Right renal pelvis (tissue), 4 donors: ENCODE data around the gene GNAS-AS1. TPM values are rescaled to one million over a fixed set of nuclear protein-coding genes. Genes with fewer than 3 reads are reported as not detected.

Experiments used
- DNase-seq, 4 donors: peaks; one replicate each; pipeline ENCODE4 v3.0.0-alpha.2; 2013; ENCODE audit warnings: low read depth in 4 of 4, low spot score in 3 of 4, missing footprints in 1 of 4
- polyA plus RNA-seq, 4 donors: library from polyadenylated mRNA; unstranded; fragments of 120-200 nt; gene quantifications; one replicate each; pipeline ENCODE4 v1.2.1, GENCODE V29; 2013; ENCODE audit not compliant: insufficient read length in 4 of 4

The GNAS-AS1 gene
- polyA plus RNA-seq, 4 donors: 0.63 to 1.3 (median 1.00) TPM

DNA sequence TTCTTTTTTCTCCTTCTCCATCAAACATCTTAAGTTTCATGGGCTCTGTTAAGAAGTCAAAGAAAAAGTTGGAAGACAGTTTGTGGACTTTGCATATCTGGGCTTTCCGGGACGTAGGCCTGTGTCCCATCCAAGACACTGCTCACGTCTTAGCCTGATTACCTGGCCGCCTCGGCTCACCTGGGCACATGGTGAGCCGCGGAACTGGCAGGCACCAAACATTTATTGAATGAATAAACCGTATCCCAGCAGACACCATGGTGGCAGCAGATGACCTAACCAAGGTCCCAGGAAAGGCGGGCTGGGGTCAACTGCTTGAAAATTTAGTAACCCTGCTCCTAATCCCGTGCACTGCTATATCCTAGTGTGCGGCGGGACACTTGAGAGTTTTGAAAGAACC, 37.4 kb upstream of the GNAS-AS1 start:
- DNase-seq: no peak

DNA sequence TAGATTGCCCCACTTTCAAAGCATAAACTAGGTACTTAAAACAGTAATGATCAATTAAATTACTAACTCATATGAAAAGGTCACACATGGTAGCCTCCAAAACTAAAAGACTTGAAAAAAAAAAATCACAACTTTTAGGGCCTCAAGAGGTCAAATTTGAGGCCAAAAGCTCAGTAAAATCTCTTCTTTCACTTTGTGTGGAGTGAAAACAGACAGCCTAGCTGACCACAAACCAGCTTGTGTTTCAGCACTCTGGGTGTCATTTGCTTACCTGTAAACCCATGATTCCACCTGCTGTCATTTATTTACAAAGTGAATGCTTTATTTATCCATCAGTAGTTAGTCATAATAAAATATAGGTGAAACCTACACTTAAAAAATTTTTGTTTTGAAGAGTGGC, 35.8 kb upstream of the GNAS-AS1 start:
- no peak for DNase-seq

DNA sequence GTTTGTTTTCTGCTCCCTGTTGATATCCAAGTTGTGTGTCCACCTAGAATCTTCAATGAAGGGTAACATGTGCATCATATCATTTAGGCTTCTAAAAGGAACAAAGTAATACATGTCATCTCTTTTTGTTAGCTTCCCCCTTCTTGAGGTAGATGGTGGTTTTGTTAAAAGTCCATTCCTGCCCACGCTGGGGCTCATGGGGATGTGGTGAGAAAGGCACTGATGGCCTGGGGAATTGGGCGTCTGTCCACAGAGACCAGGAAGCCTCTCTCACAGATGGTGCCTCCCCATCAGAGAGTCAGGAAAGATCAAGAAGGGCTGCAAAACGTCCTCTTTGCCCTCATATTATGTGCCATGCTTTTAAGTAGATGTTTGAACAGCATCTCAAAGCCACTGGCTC, 34.3 kb upstream of the GNAS-AS1 start:
- no peak for DNase-seq

DNA sequence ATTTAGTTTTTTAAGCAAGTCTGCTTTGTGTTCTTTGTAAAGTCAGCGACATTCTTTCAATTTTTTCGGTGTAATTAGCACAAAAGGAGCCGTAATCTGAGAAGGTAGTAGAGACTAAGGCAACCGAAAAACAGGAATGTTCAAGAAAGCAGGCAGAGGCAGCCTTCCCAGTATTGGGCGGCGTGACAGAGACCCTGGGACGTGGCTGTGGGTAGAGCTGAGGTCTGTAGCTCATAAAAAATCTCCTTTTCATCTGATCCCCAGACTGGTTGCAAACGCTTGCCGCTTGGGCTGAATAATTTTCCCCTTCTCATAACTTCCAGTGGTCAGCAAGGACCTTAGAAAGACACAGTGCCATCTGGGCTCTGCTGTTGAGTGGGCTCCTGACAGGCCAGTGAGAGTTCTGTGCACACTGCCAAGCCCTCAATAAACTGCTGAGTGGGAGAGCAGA, 32.6 kb upstream of the GNAS-AS1 start:
- DNase-seq: no peak

DNA sequence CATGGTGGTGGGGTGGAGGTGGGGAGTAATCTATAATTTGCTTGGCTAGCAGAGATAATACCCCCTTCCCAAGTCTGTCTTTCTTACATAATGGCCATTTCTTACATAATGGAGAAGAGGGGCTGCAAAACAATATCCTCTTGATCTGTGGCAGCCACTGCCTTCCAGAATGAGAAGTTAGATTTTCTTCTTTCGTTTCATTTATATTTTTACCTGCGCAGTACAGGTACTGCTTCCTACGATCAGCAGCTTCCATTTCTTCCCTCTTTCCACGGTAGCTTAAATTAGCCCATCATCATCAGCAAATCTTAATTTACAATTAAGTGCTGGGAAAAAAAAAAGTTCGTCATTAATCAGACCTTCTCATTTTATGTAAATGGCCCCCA, 32.0 kb upstream of the GNAS-AS1 start:
- DNase-seq: no peak

DNA sequence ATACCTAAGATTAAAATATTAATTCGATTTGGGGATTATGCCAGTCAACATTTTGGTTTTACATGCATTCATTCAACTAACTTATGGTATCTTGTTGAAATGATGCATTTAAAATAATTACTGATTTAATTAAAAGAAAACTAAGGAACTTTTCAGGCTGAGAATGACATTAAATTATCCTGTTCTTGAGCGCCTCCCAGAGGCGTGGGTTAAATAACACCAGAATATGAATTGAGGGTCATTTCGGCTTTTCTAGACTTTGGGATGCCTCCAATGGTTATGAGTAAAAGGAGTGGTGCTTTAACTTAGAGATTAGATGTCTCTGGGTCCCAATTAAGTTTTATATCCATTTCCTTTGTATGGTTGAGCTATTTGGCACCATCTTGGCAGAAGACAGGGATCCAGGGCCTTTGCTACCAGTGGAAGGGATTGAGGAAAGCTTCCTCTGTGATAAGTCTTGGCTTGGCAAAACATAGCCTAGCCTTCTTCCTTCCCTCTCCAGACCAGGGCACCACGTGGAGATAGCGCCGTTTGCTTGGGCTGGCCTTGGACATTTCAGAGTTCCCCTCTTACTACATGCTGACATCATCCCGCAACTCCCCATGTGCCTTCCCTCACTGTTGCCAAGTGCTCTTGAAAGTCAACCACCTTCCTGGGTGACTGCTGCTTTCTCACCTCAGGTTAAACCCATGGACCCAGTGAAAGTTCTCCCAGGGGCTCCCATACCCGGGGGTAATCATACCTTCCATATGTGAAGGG, 30.5 kb upstream of the GNAS-AS1 start:
- no peak for DNase-seq

DNA sequence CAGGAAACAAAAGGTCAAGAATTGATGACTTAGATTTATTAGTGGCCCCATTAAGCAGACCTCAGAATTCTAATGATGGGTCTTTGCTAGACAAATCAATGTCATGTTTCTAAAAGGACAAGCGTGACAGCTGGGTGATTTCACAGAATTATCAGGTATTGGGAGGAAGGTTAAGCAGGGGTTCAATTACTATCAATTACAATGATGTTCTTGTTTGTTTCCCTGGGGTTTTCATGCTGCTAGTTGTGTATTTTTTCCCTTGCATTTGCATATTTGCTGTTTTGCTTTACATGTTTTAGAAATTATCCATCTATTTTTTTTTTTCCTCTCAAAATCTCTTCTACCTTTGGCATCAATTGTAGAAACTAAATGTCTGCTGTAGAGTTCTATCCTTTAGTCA, 29.7 kb upstream of the GNAS-AS1 start:
- no peak for DNase-seq

DNA sequence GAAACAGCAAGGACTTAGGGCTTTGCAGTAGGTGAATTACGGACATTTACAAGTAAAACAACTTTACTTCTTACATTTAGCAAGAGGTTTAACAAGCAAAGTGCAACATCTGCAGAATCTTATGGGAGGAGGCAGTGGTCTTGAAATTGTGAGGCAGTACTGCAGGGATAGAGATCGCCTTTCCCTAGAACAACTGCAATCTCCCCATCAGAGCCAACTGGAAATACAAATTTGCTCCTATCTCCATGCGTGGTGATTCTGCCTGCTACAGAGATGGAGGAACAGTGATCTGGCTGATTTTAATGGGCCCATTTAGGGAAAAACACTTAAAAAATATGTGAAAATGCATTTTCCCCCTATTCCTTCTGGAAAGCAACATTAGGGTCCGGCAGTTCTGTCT, 27.7 kb upstream of the GNAS-AS1 start:
- no peak for DNase-seq

DNA sequence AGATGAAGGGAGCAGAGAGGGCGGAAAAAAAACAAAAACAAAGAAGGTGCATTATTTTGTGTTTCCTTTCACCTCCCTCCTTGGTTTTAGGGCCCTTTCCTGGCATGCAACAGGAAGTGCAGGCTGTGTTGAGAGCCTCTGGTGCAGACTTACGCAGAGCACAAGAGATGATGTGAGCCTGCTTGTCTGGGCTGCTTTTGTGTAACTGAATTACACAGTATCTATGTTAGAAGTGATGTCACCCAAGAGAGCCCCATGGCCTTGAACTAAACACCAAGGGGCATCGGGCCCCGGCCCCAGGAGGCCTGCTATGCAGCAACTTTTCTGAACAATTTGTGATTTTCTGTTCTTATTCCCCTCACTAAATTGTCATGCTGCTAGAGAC, 27.3 kb upstream of the GNAS-AS1 start:
- no peak for DNase-seq

DNA sequence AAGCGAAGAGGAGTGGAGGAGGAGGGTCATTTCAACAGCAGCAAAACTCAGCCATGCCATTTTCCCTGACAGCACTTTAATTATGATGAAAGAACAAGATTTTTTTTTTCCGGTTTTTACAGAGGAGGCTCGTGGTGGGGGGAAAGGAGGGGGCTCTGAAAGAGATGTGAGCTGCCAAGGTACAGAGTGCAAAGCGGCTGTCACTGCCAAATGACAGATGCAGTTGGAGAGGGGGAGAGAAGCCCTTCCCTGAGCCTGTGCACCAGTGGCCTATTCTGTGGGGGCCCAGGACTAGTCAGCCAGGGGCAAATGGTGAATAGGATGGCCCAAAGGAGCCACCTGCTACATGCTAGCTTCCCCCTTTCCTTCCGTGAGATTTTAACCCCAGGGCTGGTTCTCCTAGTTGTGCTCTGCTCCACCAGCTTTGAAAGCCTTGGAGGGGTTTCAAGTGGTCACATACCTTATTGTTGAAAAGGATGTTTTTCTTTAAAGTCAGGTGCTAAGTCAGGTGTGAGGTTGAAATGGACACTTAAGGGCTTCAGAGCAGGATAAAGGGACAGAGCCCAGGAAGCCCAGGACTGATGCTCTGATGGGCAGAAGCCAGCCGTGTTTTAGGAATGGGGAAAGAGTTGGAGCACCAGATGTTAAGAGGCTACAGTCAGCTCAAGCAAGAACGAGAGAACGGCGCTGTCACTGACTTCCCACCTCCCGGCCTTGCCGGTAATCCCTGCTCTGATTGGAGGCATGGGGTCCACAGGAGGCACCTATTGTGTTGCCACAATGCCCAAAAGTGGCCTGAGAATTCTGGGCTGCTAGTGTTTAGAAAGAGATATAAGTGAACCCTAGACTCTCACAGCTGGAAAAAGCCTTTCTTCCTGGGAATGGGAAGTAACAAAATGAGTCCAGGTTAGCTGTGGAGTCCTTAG, 26.6 kb upstream of the GNAS-AS1 start:
- no peak for DNase-seq

DNA sequence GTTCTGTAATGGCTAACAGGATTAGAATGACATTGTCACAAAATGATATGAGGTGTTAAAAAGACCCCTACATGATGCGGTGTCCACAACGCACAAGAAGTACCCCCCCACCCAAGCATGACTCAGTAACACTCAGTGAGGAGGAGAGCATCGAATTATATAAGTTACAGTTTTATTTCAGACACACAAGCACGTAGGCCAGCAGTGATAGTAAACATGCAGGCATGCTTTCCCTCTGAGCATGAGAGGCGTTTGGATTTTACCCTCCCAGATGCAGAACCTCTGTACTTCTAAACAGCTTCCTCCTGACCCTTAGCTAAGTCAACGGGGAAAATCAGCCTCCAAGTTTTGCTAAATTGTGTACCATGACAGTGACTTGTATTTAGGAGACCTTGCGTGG, 25.7 kb upstream of the GNAS-AS1 start:
- no peak for DNase-seq

DNA sequence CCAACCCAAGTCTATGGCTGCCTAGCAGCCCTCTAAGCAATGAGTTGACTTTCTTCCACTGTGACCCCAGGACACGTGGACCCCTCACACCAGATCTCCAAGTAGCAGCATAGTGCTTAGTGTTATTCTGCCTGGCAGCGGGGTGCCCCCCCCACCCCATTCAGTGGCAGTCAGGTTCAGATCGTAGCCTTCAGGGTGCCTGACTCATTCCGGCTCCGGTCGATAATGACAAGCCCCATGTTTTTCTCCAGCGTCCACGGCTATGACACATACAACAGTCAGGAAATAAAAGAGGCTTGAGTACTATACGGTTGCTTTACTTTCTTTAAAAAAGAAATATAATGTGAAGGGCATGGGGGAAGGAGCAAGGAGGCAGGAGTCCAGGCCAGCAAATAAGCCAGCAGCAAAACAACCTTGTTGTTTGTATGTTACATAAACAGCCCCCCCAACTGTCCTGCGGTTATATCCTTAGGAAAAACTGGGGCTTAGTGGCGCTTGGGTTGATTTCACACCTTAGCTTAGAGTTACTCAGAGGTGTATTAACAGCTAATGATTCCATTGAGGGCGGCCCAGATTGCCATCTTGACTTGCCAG, 24.9 kb upstream of the GNAS-AS1 start:
- DNase-seq: no peak

DNA sequence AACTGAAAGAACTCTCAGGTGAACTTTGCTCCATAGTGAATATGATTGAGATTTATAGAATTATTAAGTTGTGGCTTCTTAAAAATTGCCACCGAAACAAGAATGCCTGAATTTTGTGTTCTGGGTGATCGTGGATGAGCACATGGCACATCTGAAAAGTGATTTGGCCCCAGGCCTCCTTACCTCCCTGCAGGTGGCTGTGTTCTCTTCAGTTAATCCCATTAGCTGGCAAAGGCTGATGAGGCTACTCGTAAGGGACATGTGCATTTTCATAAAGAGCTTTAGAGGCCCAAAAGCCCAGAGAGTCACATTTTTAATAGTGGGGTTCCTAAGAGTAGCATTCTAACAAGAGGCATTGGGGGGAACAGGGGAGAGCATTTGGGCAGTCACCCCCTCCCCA, 24.4 kb upstream of the GNAS-AS1 start:
- no peak for DNase-seq

DNA sequence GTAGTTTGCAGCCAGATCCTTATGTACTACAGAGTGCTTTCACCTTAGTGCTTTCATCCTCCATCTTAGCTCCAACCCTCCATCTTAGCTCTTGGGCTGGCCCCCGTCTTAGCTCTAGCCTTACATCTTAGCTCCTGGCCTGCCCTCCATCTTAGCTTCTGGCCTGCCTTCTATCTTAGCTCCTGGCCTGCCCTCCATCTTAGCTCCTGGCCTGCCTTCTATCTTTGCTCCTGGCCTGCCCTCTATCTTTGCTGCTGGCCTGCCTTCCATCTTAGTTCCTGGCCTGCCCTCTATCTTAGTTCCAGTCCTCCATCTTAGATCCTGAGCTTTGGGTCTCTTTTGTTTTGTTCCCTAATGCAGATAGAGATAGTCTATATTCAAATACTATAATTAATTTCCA, 23.8 kb upstream of the GNAS-AS1 start:
- no peak for DNase-seq

DNA sequence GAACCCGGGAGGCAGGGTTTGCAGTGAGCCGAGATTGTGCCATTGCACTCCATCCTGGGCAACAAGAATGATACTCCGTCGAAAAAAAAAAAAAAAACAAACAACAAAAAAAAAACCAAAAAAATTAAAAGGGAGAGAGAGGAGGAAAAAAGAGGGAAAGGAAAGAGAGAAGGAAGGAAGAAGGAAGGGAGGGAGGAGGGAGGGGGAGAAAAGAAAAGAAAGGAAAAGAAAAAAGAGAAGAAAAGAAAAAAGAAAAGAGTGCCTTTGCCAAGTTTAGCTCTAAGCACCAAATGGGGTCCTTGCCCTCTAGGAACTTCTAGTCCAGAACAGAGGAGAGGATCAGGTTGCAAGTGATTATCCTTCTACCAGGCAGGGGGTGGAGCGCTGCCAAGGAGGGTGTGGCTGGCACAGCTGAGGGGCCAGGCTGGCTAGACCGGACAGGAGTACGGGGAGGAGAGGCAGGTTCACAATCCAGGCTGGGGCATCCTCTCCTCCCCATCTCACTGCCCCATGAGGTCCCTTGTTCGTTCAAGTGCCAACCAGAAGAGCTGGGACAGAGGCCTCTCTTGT, 20.9 kb upstream of the GNAS-AS1 start:
- no peak for DNase-seq

DNA sequence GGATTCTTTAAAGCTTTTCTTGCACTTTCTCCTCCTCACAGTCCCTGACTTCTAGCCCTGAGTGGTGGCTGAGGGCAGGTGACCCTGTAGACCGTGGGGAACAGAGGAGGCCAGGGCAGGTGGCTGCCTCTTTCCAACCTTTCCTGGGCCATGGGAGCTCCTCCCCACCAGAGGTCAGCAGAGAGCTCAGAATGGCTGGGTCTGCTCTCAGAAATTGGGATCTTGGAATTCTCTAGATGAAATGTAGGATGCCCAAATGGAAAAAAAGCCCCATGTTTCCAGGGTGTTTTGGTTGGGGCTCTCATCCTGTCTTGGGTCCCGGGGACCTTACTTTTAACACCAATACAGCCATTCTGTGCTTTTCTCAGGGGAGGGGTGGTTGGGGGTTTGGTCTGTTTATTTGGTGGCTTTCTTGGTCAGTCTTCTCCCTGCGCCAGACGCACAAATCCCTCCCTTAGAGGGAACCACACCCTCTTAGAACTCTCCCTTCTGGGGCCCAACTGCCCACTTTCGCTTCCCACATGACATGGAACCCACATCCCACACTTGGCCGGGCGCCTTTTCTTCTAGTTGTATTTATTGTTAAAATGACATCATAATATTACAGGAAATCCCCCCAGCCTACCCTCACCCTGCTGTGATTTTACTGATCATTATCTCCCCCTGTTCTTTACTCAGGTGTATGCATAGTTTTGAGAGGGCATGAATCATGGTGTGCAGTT, 19.8 kb upstream of the GNAS-AS1 start:
- DNase-seq: peak in 2 of 4 donors; percentile 68 to 77

DNA sequence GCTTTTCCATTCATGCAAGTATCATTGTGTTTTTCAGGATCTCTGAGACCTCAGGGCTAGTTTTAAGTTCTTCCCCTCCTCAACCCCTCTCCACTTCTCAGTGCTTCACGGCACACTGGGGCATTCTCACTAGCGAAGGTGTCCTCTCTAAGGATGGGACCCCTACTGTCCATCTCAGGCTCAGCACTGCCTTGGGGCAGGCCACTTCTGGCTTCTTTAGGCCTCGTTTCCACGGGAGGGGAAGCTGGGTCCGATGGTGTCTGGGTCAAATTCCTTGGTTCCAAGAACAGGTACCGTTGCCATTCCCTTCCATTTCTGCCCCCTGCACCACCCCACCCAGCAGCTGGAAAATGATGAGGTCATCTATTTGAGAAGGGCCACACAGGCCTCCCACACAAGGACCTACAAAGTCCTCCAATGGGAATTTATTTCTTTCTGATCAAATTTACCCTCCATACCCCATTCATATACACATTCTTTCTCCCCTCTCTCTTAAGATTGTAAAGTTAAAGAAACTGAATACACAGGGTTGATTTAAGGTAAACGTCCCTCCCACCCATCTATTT, 19.0 kb upstream of the GNAS-AS1 start:
- DNase-seq: no peak

DNA sequence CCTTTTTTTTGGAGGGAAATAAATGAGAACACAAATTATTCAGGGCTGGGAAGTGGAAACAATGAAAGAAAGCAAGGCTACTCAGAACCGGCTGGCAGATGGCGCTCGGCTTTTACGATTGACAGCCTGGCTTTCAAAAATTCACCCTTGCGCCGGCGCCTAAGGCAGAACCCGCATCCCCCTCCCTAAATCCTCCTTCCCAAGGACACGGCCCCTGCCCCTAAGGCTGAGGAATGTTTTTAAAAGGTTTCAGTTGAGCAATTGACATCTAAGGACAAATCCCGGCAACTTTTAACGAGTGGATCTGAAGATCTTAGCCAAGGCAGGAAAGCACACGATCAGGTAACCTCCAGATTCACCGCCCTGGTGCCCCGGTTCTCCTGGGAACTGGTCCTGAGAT, 18.1 kb upstream of the GNAS-AS1 start:
- DNase-seq: peak in 3 of 4 donors; percentile 47 to 55 (median 49)

DNA sequence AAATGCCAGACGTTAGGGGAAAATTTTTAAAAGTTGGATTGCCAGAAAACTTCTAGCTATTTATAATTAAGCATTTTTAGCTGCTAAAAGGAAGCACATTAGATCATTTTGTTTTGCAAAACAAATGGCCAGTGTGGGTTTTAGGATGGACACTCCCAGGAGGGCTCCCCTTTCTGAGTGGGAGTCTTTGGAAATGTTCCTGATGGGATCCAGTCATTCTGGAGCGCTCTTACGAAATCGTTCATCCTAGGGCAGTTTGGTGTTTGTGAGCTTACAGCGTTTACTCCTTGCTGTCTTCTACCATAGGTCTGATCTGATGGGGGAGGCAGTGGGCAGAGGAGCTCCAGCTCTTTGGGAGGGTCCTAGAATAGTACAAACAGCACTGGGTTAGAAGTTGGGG, 16.5 kb upstream of the GNAS-AS1 start:
- DNase-seq: no peak

DNA sequence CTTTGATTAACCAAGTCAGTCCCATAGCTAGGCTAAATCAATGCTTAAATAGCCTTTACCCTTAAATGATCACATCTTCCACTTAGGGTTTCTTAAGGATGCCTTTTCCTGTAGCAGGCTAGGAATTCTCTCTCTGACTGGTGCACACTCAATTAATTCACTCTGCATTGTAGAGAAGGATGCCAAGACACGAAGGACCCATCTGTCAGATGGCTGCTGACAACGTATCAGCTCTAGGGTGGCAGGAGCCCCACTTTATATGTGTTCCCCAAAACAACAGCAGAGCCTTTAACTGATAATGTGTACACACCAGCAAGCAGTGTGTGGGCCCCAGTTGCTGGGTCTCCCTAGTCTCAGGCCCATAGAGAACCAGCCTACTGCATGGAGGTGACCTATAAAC, 15.1 kb upstream of the GNAS-AS1 start:
- DNase-seq: no peak
